HepG2 (cell line): ENCODE results near the gene PFN4. TPM values are rescaled to one million over a fixed set of nuclear protein-coding genes. Genes with fewer than 3 reads are reported as not detected.

Experiments used
- CREB1 ChIP-seq, 2 experiments: fragments of 450-650 bp in 1 of 2; IDR thresholded peaks; 2 replicates each; pipeline ENCODE4 v1.6.1; 2016 to 2017; ENCODE audit warnings: control low read depth in 1 of 2, mild to moderate bottlenecking in 1 of 2, missing compliant biosample characterization in 1 of 2, missing genetic modification characterization in 1 of 2
- EP300 ChIP-seq, 3 experiments: sonication (generic) in 1 of 3; formaldehyde crosslinking in 1 of 3; IDR thresholded peaks; 2 replicates each; pipeline versions ENCODE4 v1.5.1 to v1.6.1; 2011 to 2020; ENCODE audit warnings: low read depth in 2 of 3, low read length in 2 of 3, borderline replicate concordance in 1 of 3, improper control_type of control experiment in 1 of 3, mild to moderate bottlenecking in 1 of 3, missing genetic modification reagents in 1 of 3, moderate library complexity in 1 of 3
- HIVEP1 ChIP-seq: sonication (generic); formaldehyde crosslinking; IDR thresholded peaks from 2 replicates; pipeline ENCODE4 v1.4.0; 2020; ENCODE audit warnings: mild to moderate bottlenecking, missing genetic modification reagents
- HNF1A ChIP-seq, 2 experiments: sonication (generic) in 1 of 2; formaldehyde crosslinking in 1 of 2; IDR thresholded peaks; 2 replicates each; pipeline versions ENCODE4 v1.4.0 to v1.6.1; 2016 to 2020; ENCODE audit warnings: borderline replicate concordance in 1 of 2, low read depth in 1 of 2, mild to moderate bottlenecking in 1 of 2, missing genetic modification reagents in 1 of 2
- HNRNPH1 ChIP-seq: fragments of 200-400 bp; formaldehyde crosslinking; optimal IDR thresholded peaks from 2 replicates; pipeline ENCODE3; 2017; ENCODE audit warnings: mild to moderate bottlenecking, low read depth, low read length
- HNRNPL ChIP-seq: fragments of 200-400 bp; formaldehyde crosslinking; IDR thresholded peaks from 2 replicates; pipeline ENCODE4 v1.6.1; 2017; ENCODE audit warnings: mild to moderate bottlenecking, low read depth, low read length
- KDM1A ChIP-seq: IDR thresholded peaks from 2 replicates; pipeline ENCODE4 v1.6.1; 2016; ENCODE audit warnings: missing compliant biosample characterization
- SMAD3 ChIP-seq: sonication (generic); formaldehyde crosslinking; IDR thresholded peaks from 2 replicates; pipeline ENCODE4 v1.4.0; 2020; ENCODE audit warnings: missing genetic modification reagents
- ZFP41 ChIP-seq: sonication (generic); formaldehyde crosslinking; IDR thresholded peaks from 2 replicates; pipeline ENCODE4 v1.4.0; 2020; ENCODE audit warnings: mild to moderate bottlenecking, missing genetic modification reagents, borderline replicate concordance
- ZNF280B ChIP-seq: sonication (generic); formaldehyde crosslinking; IDR thresholded peaks from 2 replicates; pipeline ENCODE4 v1.5.0; 2020; ENCODE audit warnings: missing genetic modification reagents, mild to moderate bottlenecking, borderline replicate concordance
- ZNF496 ChIP-seq: sonication (generic); formaldehyde crosslinking; IDR thresholded peaks from 2 replicates; pipeline ENCODE4 v1.8.1; 2023; ENCODE audit warnings: mild to moderate bottlenecking, moderate library complexity, missing genetic modification reagents; ENCODE audit not compliant: insufficient replicate concordance
- ZNF513 ChIP-seq: sonication (generic); formaldehyde crosslinking; conservative IDR thresholded peaks from 2 replicates; pipeline ENCODE4 v1.5.0; 2020; ENCODE audit warnings: missing genetic modification reagents
- ZNF569 ChIP-seq: sonication (generic); formaldehyde crosslinking; IDR thresholded peaks from 2 replicates; pipeline ENCODE4 v1.5.0; 2020; ENCODE audit warnings: mild to moderate bottlenecking, missing genetic modification reagents, moderate library complexity, borderline replicate concordance
- ZNF746 ChIP-seq: sonication (generic); formaldehyde crosslinking; IDR thresholded peaks from 2 replicates; pipeline ENCODE4 v1.8.0; 2022; ENCODE audit warnings: mild to moderate bottlenecking, missing genetic modification reagents
- polyA plus RNA-seq, 8 experiments: library from polyadenylated mRNA; depleted of rRNA in 3 of 8; stranded (reverse) in 7 of 8; unstranded in 1 of 8; fragments of >200 nt; fragmentation: Illumina TruSeq in 4 of 8; extraction: Trizol in 4 of 8; gene quantifications; 2 replicates each; pipeline versions ENCODE4 v1.2.1 to v1.2.3, GENCODE V29; 2011 to 2016; ENCODE audit warnings: low read depth in 4 of 8, missing spikeins in 1 of 8, mixed read lengths in 1 of 8; ENCODE audit not compliant: insufficient read depth in 1 of 8
- total RNA-seq, 5 experiments: library from RNA; depleted of rRNA; stranded (reverse); fragments of >200 nt; fragmentation: Illumina TruSeq; extraction: Trizol; gene quantifications; 2 replicates each; pipeline ENCODE4 v1.2.3, GENCODE V29; 2016; ENCODE audit warnings: low read depth in 1 of 5
- TF ChIP-seq, protein P1 (sequence below): sonication (generic); formaldehyde crosslinking; IDR thresholded peaks from 2 replicates; pipeline ENCODE4 v1.4.0; 2020; ENCODE audit warnings: missing genetic modification reagents

PFN4 gene
- total and polyA plus RNA-seq, 2 of the 13 experiments (the other 11 are each of a cell fraction or from before 2014, with no cell fraction given), result 0.12 to 0.20 TPM

GRCh38 chr2:24083567-24084385 lies 39.4 kb downstream of the PFN4 start (continued):
- TF ChIP-seq HNF1A (IDR thresholded peaks at IDR 0.05; ENCODE audit: low read depth), result no peak; the same call in 1 of the 2 replicates
- no peak; the same call in 1 of the 2 replicates for TF ChIP-seq HNF1A (CRISPR knock-in tag; IDR thresholded peaks at IDR 0.05; ENCODE audit: borderline replicate concordance)
- TF ChIP-seq ZNF746, result peak; percentile 72; the same call in 1 of the 2 replicates
- peak; percentile 21; the same call in 1 of the 2 replicates for TF ChIP-seq SMAD3 (CRISPR knock-in tag)
- peak; percentile 31; the same call in 1 of the 2 replicates for TF ChIP-seq ZNF569 (CRISPR knock-in tag)
- no peak for TF ChIP-seq ZNF513 (CRISPR knock-in tag)
- no peak for TF ChIP-seq HNRNPL
- TF ChIP-seq CREB1 (IDR thresholded peaks at IDR 0.05), result no peak
- TF ChIP-seq CREB1 (CRISPR knock-in tag; IDR thresholded peaks at IDR 0.05), result no peak
- TF ChIP-seq ZFP41 (CRISPR knock-in tag), result no peak
- TF ChIP-seq EP300 (IDR thresholded peaks at IDR 0.05; ENCODE audit: low read depth in 2 of 2, low read length in 2 of 2), result peak in 1 of 2 experiments; percentile 65; a peak in 1 of 4 replicates
- peak; percentile 46; the same call in 1 of the 2 replicates for TF ChIP-seq EP300 (CRISPR knock-in tag; IDR thresholded peaks at IDR 0.05; ENCODE audit: borderline replicate concordance)
- TF ChIP-seq KDM1A (CRISPR knock-in tag), result no peak
- TF ChIP-seq HIVEP1 (CRISPR knock-in tag), result no peak
- TF ChIP-seq, protein P1, sequence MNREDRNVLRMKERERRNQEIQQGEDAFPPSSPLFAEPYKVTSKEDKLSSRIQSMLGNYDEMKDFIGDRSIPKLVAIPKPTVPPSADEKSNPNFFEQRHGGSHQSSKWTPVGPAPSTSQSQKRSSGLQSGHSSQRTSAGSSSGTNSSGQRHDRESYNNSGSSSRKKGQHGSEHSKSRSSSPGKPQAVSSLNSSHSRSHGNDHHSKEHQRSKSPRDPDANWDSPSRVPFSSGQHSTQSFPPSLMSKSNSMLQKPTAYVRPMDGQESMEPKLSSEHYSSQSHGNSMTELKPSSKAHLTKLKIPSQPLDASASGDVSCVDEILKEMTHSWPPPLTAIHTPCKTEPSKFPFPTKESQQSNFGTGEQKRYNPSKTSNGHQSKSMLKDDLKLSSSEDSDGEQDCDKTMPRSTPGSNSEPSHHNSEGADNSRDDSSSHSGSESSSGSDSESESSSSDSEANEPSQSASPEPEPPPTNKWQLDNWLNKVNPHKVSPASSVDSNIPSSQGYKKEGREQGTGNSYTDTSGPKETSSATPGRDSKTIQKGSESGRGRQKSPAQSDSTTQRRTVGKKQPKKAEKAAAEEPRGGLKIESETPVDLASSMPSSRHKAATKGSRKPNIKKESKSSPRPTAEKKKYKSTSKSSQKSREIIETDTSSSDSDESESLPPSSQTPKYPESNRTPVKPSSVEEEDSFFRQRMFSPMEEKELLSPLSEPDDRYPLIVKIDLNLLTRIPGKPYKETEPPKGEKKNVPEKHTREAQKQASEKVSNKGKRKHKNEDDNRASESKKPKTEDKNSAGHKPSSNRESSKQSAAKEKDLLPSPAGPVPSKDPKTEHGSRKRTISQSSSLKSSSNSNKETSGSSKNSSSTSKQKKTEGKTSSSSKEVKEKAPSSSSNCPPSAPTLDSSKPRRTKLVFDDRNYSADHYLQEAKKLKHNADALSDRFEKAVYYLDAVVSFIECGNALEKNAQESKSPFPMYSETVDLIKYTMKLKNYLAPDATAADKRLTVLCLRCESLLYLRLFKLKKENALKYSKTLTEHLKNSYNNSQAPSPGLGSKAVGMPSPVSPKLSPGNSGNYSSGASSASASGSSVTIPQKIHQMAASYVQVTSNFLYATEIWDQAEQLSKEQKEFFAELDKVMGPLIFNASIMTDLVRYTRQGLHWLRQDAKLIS (CRISPR knock-in tag), result no peak
- no peak for TF ChIP-seq HNRNPH1
- TF ChIP-seq ZNF280B, result no peak
- TF ChIP-seq ZNF496 (CRISPR knock-in tag), result no peak
